Kidney (tissue), 14 donors: ENCODE results near the gene ENTPD6. TPM values are rescaled to one million over a fixed set of nuclear protein-coding genes. Genes with fewer than 3 reads are reported as not detected.

Experiments used
- DNase-seq, 5 donors: peaks; one replicate each; pipeline ENCODE4 v3.0.0-alpha.2; 2013 to 2020
- FAIRE-seq: peaks from 2 replicates; lab custom pipeline; 2012; peaks lifted over from hg19 to GRCh38; lab: Jason Lieb, UNC
- H3K27ac ChIP-seq, 2 donors: one replicate each; pipeline ENCODE4 v1.7.0; 2013; ENCODE audit warnings: low read depth in 2 of 2, low read length in 2 of 2, inconsistent platforms in 1 of 2
- H3K27me3 ChIP-seq: one replicate; pipeline ENCODE4 v1.7.1; 2013; ENCODE audit warnings: low read length, inconsistent platforms; ENCODE audit not compliant: control insufficient read depth, insufficient read depth
- H3K36me3 ChIP-seq, 3 donors: one replicate each; pipeline versions ENCODE4 v1.7.0 to v1.7.1; 2013; ENCODE audit warnings: low read length in 3 of 3, control low read depth in 1 of 3, inconsistent platforms in 1 of 3; ENCODE audit not compliant: insufficient read depth in 3 of 3, control insufficient read depth in 2 of 3
- H3K4me1 ChIP-seq, 3 donors: one replicate each; pipeline versions ENCODE4 v1.7.0 to v1.7.1; 2013; ENCODE audit warnings: low read length in 3 of 3, inconsistent platforms in 1 of 3, low read depth in 1 of 3; ENCODE audit not compliant: control insufficient read depth in 2 of 3, insufficient read depth in 2 of 3
- H3K4me3 ChIP-seq, 3 donors: one replicate each; pipeline versions ENCODE4 v1.7.0 to v1.8.1; 2013; ENCODE audit warnings: low read length in 3 of 3, control low read depth in 1 of 3, inconsistent platforms in 1 of 3
- H3K9ac ChIP-seq, 3 donors: one replicate each; pipeline versions ENCODE4 v1.7.0 to v1.7.1; 2013; ENCODE audit warnings: low read length in 3 of 3, control low read depth in 1 of 3, inconsistent platforms in 1 of 3
- H3K9me3 ChIP-seq, 3 donors: one replicate each; pipeline versions ENCODE4 v1.7.0 to v1.7.1; 2013; ENCODE audit warnings: low read length in 3 of 3, control low read depth in 1 of 3, inconsistent platforms in 1 of 3; ENCODE audit not compliant: control insufficient read depth in 2 of 3, insufficient read depth in 1 of 3
- CTCF ChIP-seq: IDR thresholded peaks from 3 replicates; pipeline ENCODE4 v1.5.1; 2012; ENCODE audit warnings: mild to moderate bottlenecking, moderate library complexity, borderline replicate concordance; ENCODE audit not compliant: insufficient read depth; ENCODE audit errors: extremely low read depth
- intact Hi-C: fragments of 100-400 bp; cut with DNase I; formaldehyde crosslinking; loops from one replicate; pipeline ENCODE4 v1.11.1; 2022
- polyA plus RNA-seq: library from polyadenylated mRNA; stranded (reverse); fragments of 350-450 nt; fragmentation: Illumina TruSeq; extraction: RNeasy Lipid Tissue Mini Kit (QIAGEN cat#74804); gene quantifications from one replicate; pipeline ENCODE4 v1.2.3, GENCODE V29; 2014; ENCODE audit warnings: low read depth, low replicate concordance; ENCODE audit not compliant: insufficient read depth
- total RNA-seq: library from RNA; stranded (reverse); fragmentation: NEBNext Ultra II Directional; extraction: Animal tissue kit (Norgen Biotek cat#: 25700); gene quantifications from one replicate; pipeline ENCODE4 v1.2.1, GENCODE V29; 2021
- donor health status: control.
- donor health status: control.
- donor health status: control.
- donor health status: control.
- donor health status: control.
- donor health status: DM: yes; HTN: yes; CAD: no.
- donor health status: Normal renal cell carcinoma (clear cell type).

Gene ENTPD6
- total and polyA plus RNA-seq, 2 donors from 2014 or later: 59.0 to 95.7 TPM

GRCh38 chr20:25243416-25243979 is 48.0 kb downstream of the ENTPD6 start:
- intact Hi-C loops: no loop called here
- Histone ChIP-seq H3K27me3 (no peaks in the 10 kb centered on the region), H3K9ac (no peak overlapping the region), H3K36me3 (no peaks in the 10 kb centered on the region), H3K9me3 (no peaks in the 10 kb centered on the region), H3K27ac (no peak overlapping the region), H3K4me3 (no peak overlapping the region), H3K4me1 (peaks cover 0 to 6% (median 0%) of the 10 kb centered on the region in 3 donors)
- no peak for FAIRE-seq
- no peak for DNase-seq
- TF ChIP-seq CTCF: no peak

- intact Hi-C loops: no loop called here
- Histone ChIP-seq H3K27me3 (no peaks in the 10 kb centered on the region), H3K36me3 (no peaks in the 10 kb centered on the region), H3K4me3 (no peak overlapping the region), H3K9ac (no peak overlapping the region), H3K4me1 (peaks cover 0 to 14% (median 0%) of the 10 kb centered on the region in 3 donors), H3K27ac (no peak overlapping the region), H3K9me3 (no peaks in the 10 kb centered on the region)
- DNase-seq (peak in 1 of 5 donors; percentile 22), FAIRE-seq (no peak)
- no peak for TF ChIP-seq CTCF
These were observed 49.5 kb downstream of the ENTPD6 start for GRCh38 chr20:25244976-25245375.

- DNase-seq (peak in 1 of 5 donors; percentile 24), FAIRE-seq (no peak)
- H3K4me1 ChIP-seq: peaks cover 0 to 14% (median 4%) of the 10 kb centered on the region in 3 donors
- H3K9me3 ChIP-seq: no peaks in the 10 kb centered on the region
- no peaks in the 10 kb centered on the region for H3K36me3 ChIP-seq
- intact Hi-C loops: no loop called here
- H3K27ac ChIP-seq: no peak overlapping the region
- no peak for TF ChIP-seq CTCF
- H3K4me3 ChIP-seq: no peak overlapping the region
- no peaks in the 10 kb centered on the region for H3K27me3 ChIP-seq
- no peak overlapping the region for H3K9ac ChIP-seq
These were observed 49.9 kb downstream of the ENTPD6 start for GRCh38 chr20:25245461-25245860.
